ENCODE data around the gene AKAP9.

- TF ChIP-seq CTCF (IDR thresholded peaks at IDR 0.05) = no peak
- no peak for TF ChIP-seq POLR2A (IDR thresholded peaks at IDR 0.05)
Observed at GRCh38 chr7:91927912-91928311, 12.8 kb upstream of the AKAP9 start.
